Activated naive CD8-positive, alpha-beta T cell treated with anti-CD3 and anti-CD28 coated beads, Interleukin-2, amount 10 ng/mL, durations not matched to agents 7 days and 5 days (primary cell): ENCODE measurements around the gene CHST13. TPM values are rescaled to one million over a fixed set of nuclear protein-coding genes. Genes with fewer than 3 reads are reported as not detected.
A peak's percentile ranks its signal among the peaks of the same experiment; 100 is the strongest.

Experiments used
- ATAC-seq: fragments of 150-1000 bp; cut with Tn5 transposase; one replicate; pipeline ENCODE4 v1.10.0; 2021; ENCODE audit warnings: low read depth, moderate library complexity
- POLR2A ChIA-PET: fragments of 350-600 bp; sonication (Branson Sonifier 250); formaldehyde crosslinking; loops from one replicate; lab custom pipeline; 2021; ENCODE audit warnings: antibody characterized with exemption; lab: Charles Lee
- DNase-seq: peaks from one replicate; pipeline ENCODE4 v3.0.0; 2021
- H3K27ac Mint-ChIP-seq: one replicate; pipeline ENCODE4 v1.8.0; 2022; ENCODE audit warnings: mild to moderate bottlenecking, mixed read lengths
- H3K27me3 Mint-ChIP-seq: one replicate; pipeline ENCODE4 v1.8.0; 2022; ENCODE audit warnings: mild to moderate bottlenecking, moderate library complexity, mixed read lengths
- H3K36me3 Mint-ChIP-seq: one replicate; pipeline ENCODE4 v1.8.0; 2021; ENCODE audit warnings: mild to moderate bottlenecking, mixed read lengths
- H3K4me1 Mint-ChIP-seq: one replicate; pipeline ENCODE4 v1.8.0; 2021; ENCODE audit warnings: mixed read lengths
- H3K4me3 Mint-ChIP-seq: one replicate; pipeline ENCODE4 v1.8.0; 2022; ENCODE audit warnings: mild to moderate bottlenecking, moderate library complexity, mixed read lengths
- H3K9me3 Mint-ChIP-seq: one replicate; pipeline ENCODE4 v1.8.0; 2021; ENCODE audit warnings: mixed read lengths
- total RNA-seq, 2 experiments: library from RNA; stranded (reverse); gene quantifications; one replicate each; pipeline ENCODE4 v1.2.3, GENCODE V29; 2021

CHST13 gene
- total RNA-seq, 2 experiments from 2014 or later, result 0.28 TPM; not detected in 1

- Mint-ChIP-seq H3K36me3 (no peaks in the 10 kb centered on the region), H3K4me1 (no peaks in the 10 kb centered on the region), H3K9me3 (no peaks in the 10 kb centered on the region), H3K4me3 (no peak overlapping the region), H3K27ac (no peak overlapping the region), H3K27me3 (peaks cover 14% of the 10 kb centered on the region)
- POLR2A ChIA-PET, result no interaction called here
- ATAC-seq (no peak), DNase-seq (peak; percentile 20)
Measured at GRCh38 chr3:126557415-126557745, 33.4 kb downstream of the CHST13 start.

DNA sequence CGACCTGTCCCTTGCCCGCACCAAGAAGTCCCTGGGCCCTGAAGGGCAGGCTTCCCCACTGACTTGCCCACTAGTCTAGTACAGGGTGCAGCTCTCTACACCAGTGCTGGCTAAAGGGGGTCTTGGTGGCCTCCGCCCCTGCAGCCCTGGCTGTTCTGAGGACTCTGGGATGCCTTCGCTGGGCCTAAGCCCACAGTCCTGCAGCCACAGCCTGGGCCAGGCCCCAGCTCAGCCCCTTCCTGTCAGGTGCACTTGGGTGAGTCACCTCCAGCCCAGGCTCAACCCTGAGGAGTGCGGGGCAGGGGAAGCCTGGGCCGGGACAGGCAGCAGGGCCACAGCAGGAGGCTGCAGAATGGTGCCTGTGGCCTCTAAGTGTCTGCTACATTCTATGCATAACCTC, 33.8 kb downstream of the CHST13 start:
- Mint-ChIP-seq H3K4me3 (no peak overlapping the region), H3K27ac (no peak overlapping the region), H3K27me3 (peaks cover 18% of the 10 kb centered on the region), H3K9me3 (no peaks in the 10 kb centered on the region), H3K36me3 (no peaks in the 10 kb centered on the region), H3K4me1 (no peaks in the 10 kb centered on the region)
- DNase-seq, result no peak
- POLR2A ChIA-PET, result no interaction called here
- no peak for ATAC-seq

GRCh38 chr3:126558336-126559071, 34.5 kb downstream of the CHST13 start, which contains the start of gene C3orf22:
C3orf22 (minus strand) TSS chr3:126558932; CDS start chr3:126553390, 5,542 bp downstream.
- peak; percentile 19 for DNase-seq
- Mint-ChIP-seq H3K36me3 (no peaks in the 10 kb centered on the region), H3K27ac (no peak within 1 kb of the TSS), H3K27me3 (peaks cover 23% of the 10 kb centered on the region), H3K9me3 (no peaks in the 10 kb centered on the region), H3K4me1 (no peaks in the 10 kb centered on the region), H3K4me3 (no peak within 1 kb of the TSS)
- ATAC-seq, result no peak
- POLR2A ChIA-PET, result no interaction called here

DNA sequence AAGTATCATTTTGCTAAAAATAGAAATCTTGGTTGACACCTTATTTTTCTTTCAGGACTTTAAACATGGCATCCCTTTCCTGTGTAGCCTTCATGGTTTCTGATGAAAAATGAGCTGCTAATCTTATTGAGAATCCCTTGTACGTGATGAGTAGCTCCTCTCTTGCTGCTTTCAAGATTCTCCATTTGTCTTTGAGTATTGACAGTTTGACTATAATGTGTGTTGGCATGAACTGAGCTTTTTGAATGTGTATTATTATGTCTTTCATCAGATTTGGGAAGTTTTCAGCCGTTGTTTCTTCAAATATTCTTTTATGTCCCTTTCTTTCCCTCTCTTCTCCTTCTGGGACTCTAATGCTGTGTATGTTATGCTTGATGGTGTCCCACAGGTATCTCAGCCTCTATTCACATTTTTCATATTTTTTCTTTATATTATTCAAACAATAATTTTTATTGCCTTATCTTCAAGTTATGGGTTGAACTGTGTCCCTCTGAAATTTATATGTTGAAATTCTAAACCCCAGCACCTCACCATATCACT, 38.9 kb downstream of the CHST13 start:
- POLR2A ChIA-PET, result no interaction called here
- no peak overlapping the region for H3K27ac Mint-ChIP-seq
- no peaks in the 10 kb centered on the region for H3K9me3 Mint-ChIP-seq
- DNase-seq (no peak), ATAC-seq (no peak)
- no peaks in the 10 kb centered on the region for H3K4me1 Mint-ChIP-seq
- peaks cover 40% of the 10 kb centered on the region for H3K27me3 Mint-ChIP-seq
- no peak overlapping the region for H3K4me3 Mint-ChIP-seq
- H3K36me3 Mint-ChIP-seq, result no peaks in the 10 kb centered on the region

- no peaks in the 10 kb centered on the region for H3K36me3 Mint-ChIP-seq
- POLR2A ChIA-PET, result no interaction called here
- no peak overlapping the region for H3K27ac Mint-ChIP-seq
- no peaks in the 10 kb centered on the region for H3K4me1 Mint-ChIP-seq
- peaks cover 24% of the 10 kb centered on the region for H3K27me3 Mint-ChIP-seq
- no peak for DNase-seq
- H3K4me3 Mint-ChIP-seq, result no peak overlapping the region
- no peak for ATAC-seq
- H3K9me3 Mint-ChIP-seq, result no peaks in the 10 kb centered on the region
Measured at GRCh38 chr3:126567696-126568438, 43.9 kb downstream of the CHST13 start.

DNA sequence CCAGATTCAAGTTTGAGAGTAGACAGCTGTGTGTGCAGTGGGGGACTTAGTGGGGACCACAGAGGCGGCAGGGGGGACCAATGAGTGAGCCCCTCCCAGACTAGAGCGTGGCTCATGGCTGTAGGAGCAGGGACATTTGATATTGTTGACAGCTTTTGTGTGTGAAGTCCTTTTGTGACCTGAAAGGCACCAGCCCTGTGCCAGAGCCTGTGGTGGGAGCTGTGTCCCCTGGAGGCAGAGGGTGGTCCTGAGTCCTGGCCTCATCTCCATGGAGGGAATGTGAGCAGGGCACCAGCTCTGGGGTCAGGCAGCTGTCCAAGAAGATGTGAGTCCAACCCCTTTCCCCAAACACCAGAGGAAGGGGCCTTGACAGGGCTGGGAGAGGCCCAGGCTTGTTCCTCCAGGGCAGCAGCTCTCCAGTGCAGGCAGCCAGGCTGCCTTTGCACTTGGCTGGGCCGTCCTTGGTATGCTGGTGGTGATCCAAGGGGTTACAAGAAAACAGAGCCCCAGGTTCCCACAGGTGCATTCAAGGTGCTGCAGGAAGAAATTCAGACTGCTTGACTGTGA, 44.9 kb downstream of the CHST13 start:
- no peak overlapping the region for H3K27ac Mint-ChIP-seq

DNA sequence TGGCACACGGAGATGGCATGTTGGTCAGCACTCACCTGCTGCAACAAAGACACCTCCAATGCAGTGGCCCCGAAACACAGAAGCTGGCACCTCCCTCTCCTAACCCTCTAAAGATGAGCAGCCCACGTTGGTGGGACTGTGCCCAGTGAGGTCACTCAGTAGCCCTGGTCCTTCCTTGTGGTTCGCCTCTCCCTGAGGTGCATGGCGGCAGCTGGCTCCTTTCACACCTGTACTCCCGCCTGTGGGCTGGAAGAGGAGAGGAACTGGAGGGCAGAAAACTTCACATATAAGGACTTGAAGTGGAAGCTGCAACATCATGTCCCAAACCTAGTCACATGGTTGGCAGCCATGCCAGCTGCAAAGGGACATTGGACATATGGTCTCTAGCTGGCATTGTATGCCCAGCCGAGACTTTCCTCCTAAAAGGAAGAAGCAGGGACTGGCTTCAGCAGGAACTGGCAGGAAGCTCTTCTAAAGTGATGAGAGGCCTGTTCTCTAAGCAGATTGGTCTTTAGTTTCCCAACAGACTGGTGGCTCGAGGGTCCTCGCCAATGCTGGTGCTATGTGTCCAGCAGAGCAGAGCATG, 45.5 kb downstream of the CHST13 start:
- no peak overlapping the region for H3K27ac Mint-ChIP-seq
- ATAC-seq (no peak), DNase-seq (no peak)
- H3K4me3 Mint-ChIP-seq, result no peak overlapping the region
- H3K9me3 Mint-ChIP-seq, result no peaks in the 10 kb centered on the region
- no peaks in the 10 kb centered on the region for H3K36me3 Mint-ChIP-seq
- H3K4me1 Mint-ChIP-seq, result no peaks in the 10 kb centered on the region
- POLR2A ChIA-PET, result no interaction called here
- H3K27me3 Mint-ChIP-seq, result peaks cover 20% of the 10 kb centered on the region

More for the DNA sequence above, 44.9 kb downstream of the CHST13 start:
- no peaks in the 10 kb centered on the region for H3K36me3 Mint-ChIP-seq
- H3K9me3 Mint-ChIP-seq, result no peaks in the 10 kb centered on the region
- no peaks in the 10 kb centered on the region for H3K4me1 Mint-ChIP-seq
- POLR2A ChIA-PET, result no interaction called here
- DNase-seq (no peak), ATAC-seq (no peak)
- peaks cover 20% of the 10 kb centered on the region for H3K27me3 Mint-ChIP-seq
- no peak overlapping the region for H3K4me3 Mint-ChIP-seq

DNA sequence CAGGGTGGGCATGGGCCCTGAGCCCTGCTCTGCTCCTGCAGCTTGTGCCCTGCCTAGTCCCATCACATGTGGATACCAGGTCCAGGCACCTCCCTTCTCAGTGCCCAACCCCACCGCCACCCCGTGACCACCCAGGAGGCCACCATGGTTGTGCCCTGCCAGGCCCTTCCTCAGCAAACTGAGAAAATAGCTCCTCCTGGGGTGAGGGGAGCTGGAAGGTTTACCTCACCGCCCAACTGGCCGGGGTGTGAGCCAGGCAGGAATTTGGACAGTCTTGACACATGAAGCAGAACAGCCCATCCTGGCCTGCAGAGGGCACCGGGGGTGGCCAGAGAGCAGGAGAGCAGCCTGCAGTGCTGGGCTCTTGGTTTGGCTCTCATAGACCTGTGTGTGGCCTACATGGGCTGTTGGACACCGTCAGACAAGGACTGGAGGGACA, 46.2 kb downstream of the CHST13 start:
- Mint-ChIP-seq H3K4me1 (no peaks in the 10 kb centered on the region), H3K4me3 (no peak overlapping the region), H3K27me3 (peaks cover 17% of the 10 kb centered on the region), H3K9me3 (no peaks in the 10 kb centered on the region), H3K27ac (no peak overlapping the region), H3K36me3 (no peaks in the 10 kb centered on the region)
- ATAC-seq, result no peak
- POLR2A ChIA-PET, result no interaction called here
- no peak for DNase-seq

DNA sequence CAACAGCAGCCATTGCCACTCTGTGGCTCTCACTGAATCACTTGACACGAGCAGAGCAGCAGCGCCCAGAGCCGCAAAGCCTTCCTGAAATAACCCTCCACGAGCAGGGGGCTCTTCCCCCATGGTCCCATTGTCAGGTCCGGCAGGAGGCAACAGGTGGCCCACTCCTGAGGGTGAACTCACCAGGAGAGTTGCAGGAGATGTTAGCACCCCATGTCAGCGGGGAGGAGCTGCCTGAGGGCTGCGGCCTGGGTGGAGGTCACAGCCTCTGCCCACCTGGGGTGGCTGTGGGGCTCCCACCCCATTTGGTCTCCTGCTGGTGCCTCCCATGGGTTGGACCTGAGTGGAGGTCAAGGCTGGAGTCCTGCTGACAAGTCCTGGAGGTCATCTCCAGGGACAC, 47.1 kb downstream of the CHST13 start:
- no peaks in the 10 kb centered on the region for H3K4me1 Mint-ChIP-seq
- DNase-seq (no peak), ATAC-seq (no peak)
- no peaks in the 10 kb centered on the region for H3K36me3 Mint-ChIP-seq
- POLR2A ChIA-PET, result no interaction called here
- H3K27me3 Mint-ChIP-seq, result peaks cover 12% of the 10 kb centered on the region
- no peak overlapping the region for H3K27ac Mint-ChIP-seq
- H3K4me3 Mint-ChIP-seq, result no peak overlapping the region
- H3K9me3 Mint-ChIP-seq, result no peaks in the 10 kb centered on the region

- DNase-seq, result no peak
- ATAC-seq, result no peak
- no peaks in the 10 kb centered on the region for H3K9me3 Mint-ChIP-seq
- no peaks in the 10 kb centered on the region for H3K4me1 Mint-ChIP-seq
- H3K27me3 Mint-ChIP-seq, result peaks cover under 1% of the 10 kb centered on the region
- POLR2A ChIA-PET, result no interaction called here
- H3K27ac Mint-ChIP-seq, result no peak overlapping the region
- H3K36me3 Mint-ChIP-seq, result no peaks in the 10 kb centered on the region
- no peak overlapping the region for H3K4me3 Mint-ChIP-seq
Measured at GRCh38 chr3:126573492-126574117, 49.6 kb downstream of the CHST13 start.

DNA sequence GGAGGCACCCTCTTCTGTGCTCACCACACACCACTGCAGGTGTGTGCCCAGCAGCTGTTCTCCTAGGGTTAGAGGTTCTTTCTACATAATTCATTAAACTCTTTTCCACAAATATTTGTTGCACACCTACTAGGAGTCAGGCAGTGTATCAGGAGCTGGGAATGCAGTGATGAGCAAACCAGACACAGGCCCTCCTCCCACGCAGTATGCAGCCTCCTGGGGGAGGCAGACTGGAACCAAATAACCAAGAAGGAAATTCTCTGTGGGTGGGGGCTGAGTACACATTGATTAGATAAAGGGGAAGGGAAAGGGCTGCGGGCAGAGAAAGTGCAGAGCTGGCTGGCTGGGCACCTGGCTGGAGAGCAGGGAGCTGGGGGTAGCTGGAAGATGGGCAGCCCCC, 53.3 kb downstream of the CHST13 start:
- Mint-ChIP-seq H3K9me3 (no peaks in the 10 kb centered on the region), H3K4me1 (no peaks in the 10 kb centered on the region), H3K27ac (no peak overlapping the region), H3K4me3 (no peak overlapping the region), H3K36me3 (no peaks in the 10 kb centered on the region), H3K27me3 (peaks cover 2% of the 10 kb centered on the region)
- POLR2A ChIA-PET, result no interaction called here
- ATAC-seq (no peak), DNase-seq (no peak)

GRCh38 chr3:126578702-126579101, 54.7 kb downstream of the CHST13 start:
- ATAC-seq (no peak), DNase-seq (no peak)
- no peak overlapping the region for H3K4me3 Mint-ChIP-seq
- H3K9me3 Mint-ChIP-seq, result no peaks in the 10 kb centered on the region
- POLR2A ChIA-PET, result no interaction called here
- peaks cover 2% of the 10 kb centered on the region for H3K27me3 Mint-ChIP-seq
- no peaks in the 10 kb centered on the region for H3K36me3 Mint-ChIP-seq
- H3K4me1 Mint-ChIP-seq, result no peaks in the 10 kb centered on the region
- no peak overlapping the region for H3K27ac Mint-ChIP-seq

- DNase-seq, result no peak
- H3K9me3 Mint-ChIP-seq, result no peaks in the 10 kb centered on the region
- H3K27ac Mint-ChIP-seq, result no peak overlapping the region
- no peak for ATAC-seq
- POLR2A ChIA-PET, result no interaction called here
- H3K36me3 Mint-ChIP-seq, result no peaks in the 10 kb centered on the region
- H3K4me3 Mint-ChIP-seq, result no peak overlapping the region
- no peaks in the 10 kb centered on the region for H3K4me1 Mint-ChIP-seq
- peaks cover 12% of the 10 kb centered on the region for H3K27me3 Mint-ChIP-seq
Measured at GRCh38 chr3:126580746-126581145, 56.8 kb downstream of the CHST13 start.
